ENCODE results near the gene CBFA2T3. TPM values are rescaled to one million over a fixed set of nuclear protein-coding genes. Genes with fewer than 3 reads are reported as not detected.

The CBFA2T3 gene
- total and polyA plus RNA-seq, 2 of the 13 experiments (the other 11 are each of a cell fraction or from before 2014, with no cell fraction given) = 0.05 TPM; not detected in 1

- TF ChIP-seq ZBTB43 (CRISPR knock-in tag; conservative IDR thresholded peaks at IDR 0.05) (no peak), IKZF1 (IDR thresholded peaks at IDR 0.05) (no peak), ZNF562 (CRISPR knock-in tag; IDR thresholded peaks at IDR 0.05; ENCODE audit: borderline replicate concordance) (no peak), STAT6 (CRISPR knock-in tag; IDR thresholded peaks at IDR 0.05; ENCODE audit: borderline replicate concordance) (no peak), CHD2 (IDR thresholded peaks at IDR 0.05; ENCODE audit: low read depth, low read length) (no peak), USF2 (IDR thresholded peaks at IDR 0.05; ENCODE audit: low read depth, low read length) (no peak), USF2 (CRISPR knock-in tag; IDR thresholded peaks at IDR 0.05; ENCODE audit: borderline replicate concordance) (no peak), ZBTB26 (CRISPR knock-in tag; IDR thresholded peaks at IDR 0.05; ENCODE audit: borderline replicate concordance) (no peak), ATF7 (IDR thresholded peaks at IDR 0.05) (no peak), ATF7 (CRISPR knock-in tag; IDR thresholded peaks at IDR 0.05) (peak; percentile 27; the same call in 1 of the 2 replicates), ZHX2 (IDR thresholded peaks at IDR 0.05; ENCODE audit: low read depth) (no peak), ZHX2 (CRISPR knock-in tag; IDR thresholded peaks at IDR 0.05; ENCODE audit: borderline replicate concordance) (no peak), HNF4A (CRISPR knock-in tag; IDR thresholded peaks at IDR 0.05) (no peak), ZNF703 (CRISPR knock-in tag; IDR thresholded peaks at IDR 0.05; ENCODE audit: borderline replicate concordance) (no peak), GMEB2 (CRISPR knock-in tag; IDR thresholded peaks at IDR 0.05; ENCODE audit: low read depth) (no peak)
These were observed 53.6 kb downstream of the CBFA2T3 start (continued) for GRCh38 chr16:88923450-88923849.

Measured in HepG2 (cell line).